Lower lobe of right lung (tissue), 2 donors: ENCODE results near the gene CBX3. TPM values are rescaled to one million over a fixed set of nuclear protein-coding genes. Genes with fewer than 3 reads are reported as not detected.
"Not testable (repeated sequence)": the region's sequence is repeated elsewhere in the genome, so short reads cannot be mapped to it uniquely, and the experiment has no call there.

Experiments
- ATAC-seq, 2 donors: fragments of 200-7000 bp; cut with Tn5 transposase; one replicate each; pipeline ENCODE4 v1.9.1; 2020 to 2022; ENCODE audit warnings: mild to moderate bottlenecking in 2 of 2, moderate library complexity in 2 of 2
- DNase-seq: peaks from one replicate; pipeline ENCODE4 v3.0.0-alpha.2; 2020
- H3K27ac ChIP-seq: fragments of 200-600 bp; one replicate; pipeline ENCODE4 v1.8.0; 2022
- H3K27me3 ChIP-seq: fragments of 200-600 bp; one replicate; pipeline ENCODE4 v1.8.0; 2022; ENCODE audit warnings: low read depth
- H3K36me3 ChIP-seq: fragments of 200-600 bp; one replicate; pipeline ENCODE4 v1.8.0; 2022; ENCODE audit warnings: mild to moderate bottlenecking
- H3K4me1 ChIP-seq: fragments of 200-600 bp; one replicate; pipeline ENCODE4 v1.8.0; 2022
- H3K4me3 ChIP-seq: fragments of 200-600 bp; one replicate; pipeline ENCODE4 v1.8.0; 2022; ENCODE audit warnings: mild to moderate bottlenecking
- H3K9me3 ChIP-seq: fragments of 200-600 bp; one replicate; pipeline ENCODE4 v1.8.0; 2022
- CTCF ChIP-seq: fragments of 200-600 bp; IDR thresholded peaks from one replicate; pipeline ENCODE4 v1.8.0; 2022; ENCODE audit warnings: antibody characterized with exemption, mild to moderate bottlenecking
- intact Hi-C: fragments of 100-400 bp; cut with DNase I; formaldehyde crosslinking; loops from one replicate; pipeline ENCODE4 v1.11.0; 2022
- total RNA-seq: library from RNA; stranded (reverse); fragmentation: NEBNext Ultra II Directional; extraction: Animal tissue kit (Norgen Biotek cat#: 25700); gene quantifications from one replicate; pipeline ENCODE4 v1.2.1, GENCODE V29; 2021
- donor health status: DM: no; HTN: yes; CAD: no; lungs with severe emphysema.

CBX3 gene
- total RNA-seq, 1 donor from 2014 or later = 94.3 TPM

- no peak for TF ChIP-seq CTCF
- no peak for DNase-seq
These were observed 32.3 kb upstream of the CBX3 start for GRCh38 chr7:26169271-26169670.

DNA sequence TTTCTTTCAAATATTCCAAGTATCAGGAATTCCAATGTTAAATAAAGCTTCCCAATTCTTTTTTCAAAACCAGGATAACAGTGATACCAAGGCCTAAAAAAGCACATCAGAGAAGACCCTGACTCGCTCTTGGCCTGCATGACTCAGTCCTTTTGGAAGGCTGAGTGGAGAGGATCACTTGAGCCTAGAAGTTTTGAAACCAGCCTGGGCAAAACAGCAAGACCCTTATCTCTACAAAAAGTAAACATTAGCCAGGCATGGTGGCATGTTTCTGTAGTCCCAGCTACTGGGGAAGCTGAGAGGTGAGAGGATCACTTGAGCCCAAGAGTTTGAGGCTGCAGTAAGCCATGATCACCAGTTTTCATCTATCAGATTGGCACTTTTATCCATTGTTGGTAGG lies 30.9 kb upstream of the CBX3 start:
- Histone ChIP-seq H3K27ac (no peak overlapping the region), H3K27me3 (no peaks in the 10 kb centered on the region), H3K4me3 (no peak overlapping the region), H3K9me3 (no peaks in the 10 kb centered on the region), H3K36me3 (no peaks in the 10 kb centered on the region), H3K4me1 (no peaks in the 10 kb centered on the region)
- ATAC-seq (peak; percentile 57 to 65), DNase-seq (no peak)
- TF ChIP-seq CTCF = no peak
- intact Hi-C loops = no loop called here

More at GRCh38 chr7:26169271-26169670, 32.3 kb upstream of the CBX3 start:
- intact Hi-C loops = no loop called here
- no peaks in the 10 kb centered on the region for H3K9me3 ChIP-seq
- no peaks in the 10 kb centered on the region for H3K27me3 ChIP-seq
- no peaks in the 10 kb centered on the region for H3K36me3 ChIP-seq
- no peaks in the 10 kb centered on the region for H3K4me1 ChIP-seq
- H3K27ac ChIP-seq = no peak overlapping the region
- ATAC-seq = no peak
- no peak overlapping the region for H3K4me3 ChIP-seq

DNA sequence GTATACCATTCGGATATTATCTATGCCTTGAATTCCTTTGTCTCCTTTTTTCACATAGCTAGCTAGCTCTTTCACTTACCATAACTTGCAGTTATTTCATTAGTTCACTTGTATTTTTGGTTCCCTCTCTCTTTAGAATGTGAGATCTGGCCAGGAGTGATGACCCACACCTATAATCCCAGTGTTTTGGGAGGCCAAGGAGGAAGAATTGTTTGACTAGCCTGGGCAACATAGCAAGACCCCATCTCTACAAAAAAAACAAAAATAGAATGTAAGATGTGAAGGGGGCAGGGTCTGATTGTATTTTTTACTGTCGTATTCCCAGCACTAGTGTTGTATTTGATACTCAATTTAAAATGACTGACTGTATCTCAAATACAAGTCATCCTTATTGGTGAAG lies 29.9 kb upstream of the CBX3 start:
- intact Hi-C loops = no loop called here
- no peak for ATAC-seq
- Histone ChIP-seq H3K9me3 (no peaks in the 10 kb centered on the region), H3K36me3 (no peaks in the 10 kb centered on the region), H3K27me3 (no peaks in the 10 kb centered on the region), H3K4me1 (no peaks in the 10 kb centered on the region), H3K27ac (no peak overlapping the region), H3K4me3 (no peak overlapping the region)
- no peak for DNase-seq
- no peak for TF ChIP-seq CTCF

DNA sequence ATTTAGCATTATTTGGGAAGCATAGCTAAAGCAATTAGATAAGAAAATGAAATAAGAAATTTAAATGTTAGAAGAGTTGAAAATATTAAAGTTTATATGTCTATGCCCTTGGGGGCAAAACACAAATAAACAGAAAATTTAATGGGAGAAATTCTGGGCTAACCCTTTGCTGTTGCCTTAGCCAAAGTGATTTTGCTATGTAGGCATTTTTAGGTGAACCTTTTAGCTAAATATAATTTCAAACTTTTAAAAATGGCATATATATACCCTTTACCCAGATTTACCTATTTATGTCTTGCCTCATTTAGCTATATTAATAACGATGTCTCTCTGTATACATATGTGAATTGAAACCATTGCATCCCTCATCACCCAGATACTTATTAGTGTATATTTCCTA lies 29.5 kb upstream of the CBX3 start:
- DNase-seq (no peak), ATAC-seq (no peak)
- no peaks in the 10 kb centered on the region for H3K9me3 ChIP-seq
- H3K4me3 ChIP-seq = no peak overlapping the region
- no peak for TF ChIP-seq CTCF
- H3K4me1 ChIP-seq = no peaks in the 10 kb centered on the region
- H3K36me3 ChIP-seq = no peaks in the 10 kb centered on the region
- intact Hi-C loops = no loop called here
- H3K27me3 ChIP-seq = no peaks in the 10 kb centered on the region
- H3K27ac ChIP-seq = no peak overlapping the region

DNA sequence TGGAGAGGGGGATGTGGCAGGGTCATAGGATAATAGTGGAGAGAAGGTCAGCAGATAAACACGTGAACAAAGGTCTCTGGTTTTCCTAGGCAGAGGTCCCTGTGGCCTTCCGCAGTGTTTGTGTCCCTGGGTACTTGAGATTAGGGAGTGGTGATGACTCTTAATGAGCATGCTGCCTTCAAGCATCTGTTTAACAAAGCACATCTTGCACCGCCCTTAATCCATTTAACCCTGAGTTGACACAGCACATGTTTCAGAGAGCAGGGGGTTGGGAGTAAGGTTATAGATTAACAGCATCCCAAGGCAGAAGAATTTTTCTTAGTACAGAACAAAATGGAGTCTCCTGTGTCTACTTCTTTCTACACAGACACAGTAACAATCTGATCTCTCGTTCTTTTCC lies 25.6 kb upstream of the CBX3 start:
- ATAC-seq, DNase-seq, H3K27ac ChIP-seq, intact Hi-C loops, H3K4me1 ChIP-seq, H3K9me3 ChIP-seq, H3K4me3 ChIP-seq, H3K36me3 ChIP-seq, H3K27me3 ChIP-seq: not testable (repeated sequence)

DNA sequence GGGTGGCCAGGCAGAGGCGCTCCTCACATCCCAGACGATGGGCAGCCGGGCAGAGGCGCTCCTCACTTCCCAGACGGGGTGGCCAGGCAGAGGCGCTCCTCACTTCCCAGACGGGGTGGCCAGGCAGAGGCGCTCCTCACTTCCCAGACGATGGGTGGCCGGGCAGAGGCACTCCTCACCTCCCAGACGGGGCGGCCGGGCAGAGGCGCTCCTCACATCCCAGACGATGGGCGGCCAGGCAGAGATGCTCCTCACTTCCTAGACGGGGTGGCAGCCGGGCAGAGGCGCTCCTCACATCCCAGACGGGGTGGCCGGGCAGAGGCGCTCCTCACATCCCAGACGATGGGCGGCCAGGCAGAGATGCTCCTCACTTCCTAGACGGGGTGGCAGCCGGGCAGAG lies 24.8 kb upstream of the CBX3 start:
- ATAC-seq, DNase-seq, H3K4me1 ChIP-seq, H3K27me3 ChIP-seq, H3K36me3 ChIP-seq, intact Hi-C loops, H3K4me3 ChIP-seq, H3K27ac ChIP-seq, H3K9me3 ChIP-seq: not testable (repeated sequence)

DNA sequence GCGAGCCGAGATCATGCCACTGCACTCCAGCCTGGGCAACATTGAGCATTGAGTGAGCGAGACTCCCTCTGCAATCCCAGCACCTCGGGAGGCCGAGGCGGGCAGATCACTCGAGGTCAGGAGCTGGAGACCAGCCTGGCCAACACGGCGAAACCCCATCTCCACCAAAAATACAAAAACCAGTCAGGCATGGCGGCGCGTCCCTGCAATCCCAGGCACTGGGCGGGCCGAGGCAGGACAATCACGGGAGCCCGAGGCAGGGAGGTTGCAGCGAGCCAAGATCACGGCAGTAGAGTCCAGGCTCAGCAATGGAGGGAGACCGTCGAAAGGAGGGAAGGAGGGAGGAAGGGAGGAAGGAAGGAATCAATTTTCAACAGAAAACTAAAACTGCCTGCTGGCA lies 24.3 kb upstream of the CBX3 start:
- ATAC-seq, H3K4me1 ChIP-seq, intact Hi-C loops, H3K9me3 ChIP-seq, DNase-seq, H3K4me3 ChIP-seq, H3K27ac ChIP-seq, H3K27me3 ChIP-seq, H3K36me3 ChIP-seq: not testable (repeated sequence)
